Bronchial epithelial cell (primary cell): Measurements from ENCODE around the gene SAMD5. TPM values are rescaled to one million over a fixed set of nuclear protein-coding genes. Genes with fewer than 3 reads are reported as not detected.

Experiments used
- DNase-seq: peaks from one replicate; pipeline ENCODE4 v3.0.0-alpha.2; 2010; ENCODE audit warnings: low read depth
- FAIRE-seq: peaks from 2 replicates; lab custom pipeline; 2011; peaks lifted over from hg19 to GRCh38; lab: Jason Lieb, UNC
- H3K27me3 ChIP-seq: 2 replicates; pipeline ENCODE4 v1.5.1; 2011; ENCODE audit warnings: low read length; ENCODE audit not compliant: control insufficient read depth, insufficient read depth
- H3K36me3 ChIP-seq: 2 replicates; pipeline ENCODE4 v1.5.1; 2011; ENCODE audit warnings: low read length; ENCODE audit not compliant: control insufficient read depth, insufficient read depth
- H3K4me3 ChIP-seq: 2 replicates; pipeline ENCODE4 v1.5.1; 2011; ENCODE audit warnings: mild to moderate bottlenecking, low read depth, low read length, control low read depth
- CTCF ChIP-seq: IDR thresholded peaks from 2 replicates; pipeline ENCODE4 v1.5.1; 2011; ENCODE audit warnings: mild to moderate bottlenecking, moderate library complexity, low read length, control low read depth, inconsistent platforms; ENCODE audit not compliant: insufficient read depth, severe bottlenecking
- total RNA-seq: library from RNA; depleted of rRNA; stranded (reverse); fragments of >200 nt; gene quantifications from 2 replicates; pipeline ENCODE4 v1.2.1, GENCODE V29; 2014

Gene SAMD5
- total RNA-seq, 1 donor from 2014 or later = 2.6 TPM

DNA sequence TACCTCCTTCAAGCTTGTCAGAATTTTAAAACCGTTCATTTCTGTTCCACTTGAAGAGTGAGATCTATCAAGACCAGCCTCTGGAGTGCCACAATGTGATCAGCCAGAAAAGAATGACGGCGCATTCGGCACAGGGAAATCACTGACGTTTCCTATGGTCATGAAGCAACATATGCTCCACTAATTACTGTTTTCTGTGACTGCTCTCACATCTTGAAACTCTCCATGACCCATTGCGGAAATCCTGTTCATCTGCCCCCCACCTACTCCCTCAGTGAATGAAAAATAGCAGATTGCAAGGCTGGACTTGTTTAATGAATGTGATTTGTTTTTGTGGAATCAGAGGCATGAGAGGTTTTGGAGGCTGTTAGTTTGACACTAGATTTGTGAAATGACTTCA lies 53.2 kb downstream of the SAMD5 start:
- H3K36me3 ChIP-seq = no peaks in the 10 kb centered on the region
- TF ChIP-seq CTCF = no peak
- DNase-seq = peak; percentile 73
- no peaks in the 10 kb centered on the region for H3K27me3 ChIP-seq
- H3K4me3 ChIP-seq = no peak overlapping the region
- peak; percentile 88 for FAIRE-seq

- FAIRE-seq (no peak), DNase-seq (no peak)
- Histone ChIP-seq H3K4me3 (no peak overlapping the region), H3K36me3 (no peaks in the 10 kb centered on the region), H3K27me3 (no peaks in the 10 kb centered on the region)
- no peak for TF ChIP-seq CTCF
Measured at GRCh38 chr6:147563472-147563871, 55.0 kb downstream of the SAMD5 start.

DNA sequence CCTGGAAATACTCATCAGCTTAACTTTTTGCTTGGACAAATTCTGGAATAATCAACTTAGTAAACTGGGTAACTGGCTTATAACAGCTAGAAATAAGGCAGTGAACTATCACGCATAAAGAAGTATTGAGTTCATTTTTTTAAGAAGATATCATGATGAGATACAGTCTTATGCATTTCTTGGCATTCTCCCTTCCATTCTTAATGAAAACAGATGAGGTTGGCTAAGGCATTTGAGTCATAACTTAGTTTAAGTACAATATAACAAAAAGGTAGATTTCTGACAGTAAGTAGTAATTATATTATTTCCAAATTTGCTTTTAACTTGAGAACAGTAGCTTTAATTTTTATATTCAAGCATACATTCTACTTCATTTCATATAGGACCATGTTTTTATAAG lies 56.1 kb downstream of the SAMD5 start:
- Histone ChIP-seq H3K27me3 (no peaks in the 10 kb centered on the region), H3K36me3 (no peaks in the 10 kb centered on the region), H3K4me3 (no peak overlapping the region)
- DNase-seq (no peak), FAIRE-seq (no peak)
- no peak for TF ChIP-seq CTCF

DNA sequence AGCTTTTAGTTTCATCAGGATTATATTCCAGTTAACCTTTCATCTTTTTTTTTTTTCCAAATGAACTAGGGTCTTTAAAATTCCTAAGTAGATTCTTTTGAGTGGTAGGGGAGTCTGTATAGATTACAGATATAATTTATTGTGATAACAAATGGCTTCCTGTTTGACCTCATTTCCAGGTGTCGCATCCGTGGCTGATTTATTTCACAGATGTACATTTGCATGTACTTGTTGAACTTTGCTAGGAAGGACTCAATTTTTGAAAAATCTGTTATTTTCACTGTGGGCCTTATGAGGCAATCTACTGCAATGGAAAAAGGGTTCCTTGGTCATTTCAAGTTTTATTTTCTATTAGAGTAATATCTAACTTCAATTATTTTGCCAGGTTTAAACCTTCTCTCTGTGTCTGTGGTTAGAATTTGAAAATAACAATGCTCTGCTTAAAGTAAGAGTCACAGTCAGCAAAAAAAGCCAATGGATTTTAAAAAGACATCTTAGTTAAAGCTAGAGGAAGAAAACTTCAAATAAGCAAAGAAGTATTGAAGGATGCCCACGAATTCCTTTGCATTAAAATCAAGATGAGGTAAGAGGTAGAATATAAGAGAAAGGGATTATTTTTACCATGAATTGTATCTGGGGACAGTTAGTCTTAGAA lies 57.9 kb downstream of the SAMD5 start:
- no peak for TF ChIP-seq CTCF
- no peaks in the 10 kb centered on the region for H3K36me3 ChIP-seq
- no peak overlapping the region for H3K4me3 ChIP-seq
- FAIRE-seq = no peak
- DNase-seq = no peak
- no peaks in the 10 kb centered on the region for H3K27me3 ChIP-seq

GRCh38 chr6:147567141-147567805 lies 58.8 kb downstream of the SAMD5 start:
- no peaks in the 10 kb centered on the region for H3K27me3 ChIP-seq
- no peak for FAIRE-seq
- peak; percentile 18 for DNase-seq
- H3K4me3 ChIP-seq = no peak overlapping the region
- TF ChIP-seq CTCF = no peak
- H3K36me3 ChIP-seq = no peaks in the 10 kb centered on the region
